Hematopoietic multipotent progenitor cell treated with erythropoietin and hydrocortisone succinate and interleukin-3 and kit ligand, for 4 days (in vitro differentiated cells): ENCODE measurements around the gene C13orf46.

Experiments
- DNase-seq: peaks from one replicate; pipeline ENCODE4 v3.0.0-alpha.2; 2015

C13orf46 gene

DNA sequence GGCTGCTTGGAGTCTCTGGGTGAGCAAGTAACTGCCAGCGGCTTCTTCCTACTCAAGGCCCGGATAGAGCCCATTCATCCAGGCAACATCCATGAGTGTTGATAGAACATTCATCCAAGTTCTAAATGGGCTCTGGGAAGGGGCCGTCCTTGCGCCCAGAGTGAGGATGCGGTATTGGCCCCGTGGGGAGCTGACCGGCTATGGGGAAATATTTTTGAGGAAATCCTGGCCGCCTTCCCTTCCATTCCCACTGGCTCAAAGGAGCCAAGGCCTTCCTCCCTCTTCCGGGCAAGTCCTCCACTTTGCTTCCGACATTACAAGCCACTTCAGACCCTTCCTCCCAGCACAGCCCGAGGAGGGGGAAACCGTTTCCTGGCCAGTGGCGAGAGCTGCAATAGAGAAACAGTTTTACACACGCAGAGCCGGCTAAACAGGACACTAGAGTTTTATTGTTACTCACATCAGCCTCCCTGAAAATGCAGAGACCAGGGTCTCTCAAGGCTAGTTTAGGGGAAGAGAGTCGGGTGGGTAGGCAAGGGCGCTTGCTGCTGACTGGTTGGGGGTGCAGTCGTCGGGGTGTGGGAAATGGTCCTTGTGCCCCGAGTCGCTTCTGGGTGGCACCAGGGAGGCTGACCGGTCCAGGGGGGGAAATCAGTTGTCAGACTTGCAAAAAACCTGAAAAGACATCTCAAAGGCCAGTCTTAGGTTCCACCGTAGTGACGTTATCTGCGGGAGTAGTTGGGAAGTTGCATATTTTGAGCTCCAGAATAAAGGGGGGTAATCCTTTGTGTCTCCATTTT is 37.5 kb downstream of the C13orf46 start:
- DNase-seq: no peak

DNA sequence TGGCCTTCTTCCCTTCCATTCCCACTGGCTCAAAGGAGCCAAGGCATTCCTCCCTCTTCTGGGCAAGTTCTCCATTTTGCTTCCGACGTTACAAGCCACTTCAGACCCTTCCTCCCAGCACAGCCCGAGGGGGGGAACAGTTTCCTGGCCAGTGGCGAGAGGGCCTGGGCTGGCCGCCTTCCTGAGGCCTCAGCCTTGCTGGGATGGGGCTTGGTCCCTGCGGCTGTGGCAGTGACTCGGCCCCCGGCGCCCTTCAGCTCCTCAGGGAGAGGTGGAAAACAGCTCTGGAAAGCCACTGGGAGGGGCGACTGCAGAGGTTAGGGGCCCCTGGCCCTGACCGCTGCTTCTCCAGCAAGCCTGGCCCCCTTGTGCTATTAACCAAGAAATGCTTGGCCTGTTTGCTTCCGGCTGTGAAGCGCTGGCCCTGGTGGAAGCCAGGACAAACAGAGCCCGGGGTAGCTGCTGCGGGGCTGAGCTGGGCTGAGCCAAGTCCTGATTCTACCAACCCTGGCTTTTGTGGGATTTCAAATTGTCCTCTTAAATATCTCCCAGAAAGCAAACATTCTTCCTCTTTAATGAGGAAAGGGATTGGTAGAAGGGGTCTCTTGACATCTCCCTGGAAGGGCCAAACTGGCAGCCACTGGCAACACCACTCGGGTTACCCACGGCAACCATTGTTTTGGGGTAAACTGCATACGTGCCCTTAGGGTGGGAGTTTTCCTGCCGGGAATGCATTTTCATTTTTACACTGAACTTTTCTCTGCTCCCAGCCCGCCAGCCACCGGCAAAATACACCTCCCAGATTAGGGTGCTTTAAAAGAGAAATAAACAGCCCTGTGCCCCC is 38.7 kb downstream of the C13orf46 start:
- DNase-seq: no peak

DNA sequence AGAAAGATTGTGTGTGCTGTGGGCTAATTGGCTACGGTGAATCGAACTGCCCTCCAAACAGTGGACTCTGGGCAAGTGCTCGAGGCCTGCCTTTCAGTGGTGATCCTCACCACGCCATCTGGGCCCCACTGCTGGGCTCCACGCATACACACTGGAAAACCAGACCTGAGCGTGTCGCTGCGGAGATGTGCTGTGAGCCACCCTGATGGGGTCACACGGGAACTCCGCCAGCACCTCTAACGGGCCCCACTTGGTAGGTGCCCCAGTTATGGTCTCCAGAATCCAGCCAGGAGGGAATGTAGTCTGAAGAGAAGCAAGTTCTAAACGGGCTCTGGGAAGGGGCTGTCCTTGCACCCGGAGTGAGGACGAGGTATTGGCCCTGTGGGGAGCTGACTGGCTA is 39.3 kb downstream of the C13orf46 start:
- DNase-seq: no peak

DNA sequence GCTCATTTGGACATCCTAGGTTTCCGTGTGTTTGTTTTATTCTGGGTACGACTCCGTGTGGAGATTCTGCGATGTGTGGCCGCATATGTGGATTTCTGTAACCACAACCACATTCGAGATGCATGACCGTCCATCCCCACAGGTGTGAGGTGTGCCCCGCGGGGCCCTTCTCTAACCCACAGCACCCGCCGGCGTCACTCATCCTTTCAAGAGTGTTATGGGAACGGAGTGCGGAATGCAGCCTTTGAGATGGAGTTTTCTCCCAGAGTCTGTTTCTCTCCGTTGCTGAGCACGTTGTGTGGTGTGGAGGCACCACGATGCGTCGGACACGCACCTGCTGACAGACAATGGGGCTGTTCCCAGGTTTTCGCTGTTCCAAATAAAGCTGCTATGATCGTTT is 40.0 kb downstream of the C13orf46 start:
- DNase-seq: no peak

DNA sequence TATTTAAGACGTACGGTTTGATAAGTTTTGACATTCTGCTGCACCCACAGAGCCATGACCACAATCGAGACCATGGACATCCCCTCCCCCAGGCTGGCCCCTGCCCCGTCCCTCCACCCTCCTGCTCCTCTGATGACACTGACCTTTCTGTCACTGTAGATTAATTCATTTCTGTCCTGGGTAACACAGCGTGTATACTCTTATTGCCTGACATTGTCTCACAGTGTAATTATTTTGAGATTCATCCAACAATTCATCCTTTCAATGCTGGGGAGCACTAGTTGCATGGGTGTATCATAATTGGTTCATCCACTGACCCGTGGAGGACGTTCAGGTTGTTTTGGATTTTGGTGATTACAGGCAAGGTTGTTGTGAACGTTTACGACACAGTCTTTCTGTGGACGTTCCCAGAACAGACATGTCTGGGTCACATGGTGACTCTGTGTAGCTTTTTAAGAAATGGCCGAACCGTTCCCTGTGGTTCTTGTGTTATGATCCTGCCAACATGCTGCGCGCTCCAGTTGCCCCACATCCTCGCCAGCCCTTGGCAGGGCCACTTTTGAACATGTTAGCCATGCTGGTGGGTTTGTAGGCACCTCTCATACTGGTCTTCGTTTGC is 41.9 kb downstream of the C13orf46 start:
- DNase-seq: no peak

DNA sequence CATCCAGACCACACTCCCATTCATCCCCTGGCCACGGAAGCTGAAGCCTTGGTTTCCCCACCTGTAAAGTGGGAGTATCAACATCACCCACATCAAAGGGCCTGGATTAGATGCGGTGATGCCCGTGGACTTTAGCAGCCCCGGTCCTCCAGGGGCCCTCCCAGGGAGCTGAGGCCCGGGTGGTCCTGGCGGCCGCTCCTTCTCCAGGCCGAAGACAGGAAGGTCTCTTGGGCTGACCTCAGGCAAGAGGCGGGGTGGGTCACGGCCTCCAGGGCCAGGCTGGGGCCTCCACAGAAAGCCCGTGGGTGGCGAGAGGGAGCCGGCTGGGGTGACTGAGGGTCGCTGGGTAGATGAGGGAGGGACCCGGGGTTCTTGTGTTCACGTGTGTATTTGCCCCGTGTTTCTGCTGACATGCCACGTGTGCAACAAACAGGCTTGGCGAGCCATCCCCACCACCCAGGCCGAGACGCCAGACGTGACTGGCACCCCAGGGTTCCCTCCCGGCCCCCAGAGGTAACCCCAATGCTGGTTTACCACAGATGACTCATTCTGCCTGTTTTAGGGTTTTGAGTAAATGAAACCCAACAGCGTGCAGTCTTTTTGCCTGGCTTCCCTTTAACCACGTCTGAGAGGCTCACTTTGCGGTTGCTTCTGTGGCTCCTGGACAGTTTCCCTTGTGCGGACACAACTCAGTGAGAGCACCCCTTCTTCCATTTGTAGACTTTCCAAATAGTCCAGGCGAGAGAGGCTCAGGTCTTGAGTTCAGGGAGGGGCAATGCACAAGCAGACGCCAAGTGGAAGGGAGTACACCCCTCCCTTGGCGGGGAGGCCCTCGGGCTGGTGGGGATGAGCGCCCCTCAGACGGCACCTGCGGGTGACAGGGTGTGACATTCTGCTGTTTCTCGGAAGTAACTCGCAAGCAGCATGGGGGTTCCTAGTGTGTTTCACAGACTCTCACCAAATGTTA is 42.9 kb downstream of the C13orf46 start:
- peak; percentile 50 for DNase-seq

DNA sequence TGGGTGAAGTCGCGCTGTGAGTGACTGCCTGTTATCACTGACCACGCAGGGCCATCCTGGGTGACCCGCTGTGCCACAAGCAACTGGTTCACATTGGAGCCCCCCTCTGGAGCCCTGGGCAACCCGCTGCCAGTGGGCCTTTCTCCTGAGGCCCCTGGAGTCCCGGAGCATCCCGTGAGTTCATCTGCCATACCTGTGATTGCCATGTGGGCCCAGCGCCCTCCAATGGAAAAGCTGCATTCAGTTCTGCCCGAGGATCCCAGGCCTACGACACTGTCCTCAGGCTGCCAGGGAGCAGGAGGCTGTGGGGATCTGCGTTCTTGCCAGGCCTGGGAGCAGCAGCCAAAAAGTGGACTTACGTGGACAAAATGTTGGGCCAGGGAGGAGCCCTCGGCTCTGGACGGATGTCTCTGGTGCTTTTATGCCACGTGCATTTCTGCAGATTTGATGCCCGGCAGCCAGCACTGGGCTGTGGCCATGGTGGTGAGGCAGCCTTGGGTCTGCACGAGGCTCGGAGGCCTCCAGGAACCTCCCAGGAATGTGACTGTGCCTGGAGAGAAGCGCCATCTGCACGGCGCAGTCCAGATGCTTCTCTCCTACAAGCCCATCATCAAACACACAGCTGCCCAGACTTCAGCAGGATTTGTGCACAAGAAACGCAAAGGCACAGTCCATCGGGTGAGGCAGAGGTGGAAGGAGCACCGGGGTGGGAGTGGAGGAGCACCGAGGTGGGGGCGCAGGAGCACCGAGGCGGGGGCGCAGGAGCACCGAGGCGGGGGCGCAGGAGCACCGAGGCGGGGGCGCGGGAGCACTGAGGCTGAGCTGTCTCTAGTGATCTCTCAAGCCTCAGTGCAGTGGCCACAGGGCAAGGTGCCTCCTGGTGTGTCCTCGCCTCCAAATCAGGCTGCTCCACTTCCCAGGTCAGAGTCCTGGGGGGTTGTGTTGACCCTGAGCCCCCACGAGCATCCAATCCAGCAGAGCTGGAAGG is 44.0 kb downstream of the C13orf46 start:
- no peak for DNase-seq

DNA sequence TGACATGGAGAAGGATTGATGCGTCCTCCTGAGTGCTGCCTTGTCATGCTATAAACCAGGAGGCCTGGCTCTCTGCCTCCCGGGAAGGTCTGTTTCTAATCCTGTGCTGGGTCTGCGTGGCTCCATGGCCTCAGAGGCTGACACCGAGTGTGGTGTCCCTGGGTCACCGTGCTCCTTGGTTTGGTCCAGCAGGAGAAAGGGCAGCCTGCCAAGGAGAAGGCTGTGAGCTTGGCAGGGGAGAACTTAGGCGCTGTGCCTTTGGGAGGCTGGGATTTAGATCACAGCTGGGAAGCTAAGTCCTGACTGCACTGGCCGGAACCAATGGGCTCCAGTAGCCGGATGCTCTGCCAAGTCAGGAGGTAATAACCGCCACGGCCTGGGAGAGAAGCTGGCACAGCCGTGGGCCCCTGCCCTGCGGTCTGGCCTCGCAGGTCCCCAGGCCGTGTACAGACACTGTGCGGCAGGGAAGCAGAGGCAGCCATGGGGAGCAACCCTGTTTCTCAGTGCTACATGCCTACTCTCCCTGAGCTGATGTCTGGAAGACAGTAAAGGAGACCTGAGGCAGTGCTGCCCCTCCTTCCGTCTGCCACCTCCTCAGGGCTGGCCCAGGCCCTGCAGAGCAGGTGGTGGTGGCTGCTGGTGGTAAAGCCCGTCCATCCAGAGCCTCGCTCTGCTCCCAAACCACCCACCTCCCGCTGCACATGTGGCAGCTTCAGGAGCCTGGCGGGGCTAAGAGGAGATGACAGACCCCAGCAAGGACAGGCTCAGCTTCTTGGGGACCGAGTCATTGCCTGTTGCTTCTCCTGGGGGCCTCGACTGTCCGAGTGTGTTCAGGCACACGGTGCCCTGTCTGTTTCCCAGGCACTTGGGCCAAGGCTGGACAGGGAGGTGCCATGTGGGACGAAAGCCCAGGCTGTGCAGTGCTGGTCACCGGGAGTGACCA is 44.9 kb downstream of the C13orf46 start:
- DNase-seq: no peak

DNA sequence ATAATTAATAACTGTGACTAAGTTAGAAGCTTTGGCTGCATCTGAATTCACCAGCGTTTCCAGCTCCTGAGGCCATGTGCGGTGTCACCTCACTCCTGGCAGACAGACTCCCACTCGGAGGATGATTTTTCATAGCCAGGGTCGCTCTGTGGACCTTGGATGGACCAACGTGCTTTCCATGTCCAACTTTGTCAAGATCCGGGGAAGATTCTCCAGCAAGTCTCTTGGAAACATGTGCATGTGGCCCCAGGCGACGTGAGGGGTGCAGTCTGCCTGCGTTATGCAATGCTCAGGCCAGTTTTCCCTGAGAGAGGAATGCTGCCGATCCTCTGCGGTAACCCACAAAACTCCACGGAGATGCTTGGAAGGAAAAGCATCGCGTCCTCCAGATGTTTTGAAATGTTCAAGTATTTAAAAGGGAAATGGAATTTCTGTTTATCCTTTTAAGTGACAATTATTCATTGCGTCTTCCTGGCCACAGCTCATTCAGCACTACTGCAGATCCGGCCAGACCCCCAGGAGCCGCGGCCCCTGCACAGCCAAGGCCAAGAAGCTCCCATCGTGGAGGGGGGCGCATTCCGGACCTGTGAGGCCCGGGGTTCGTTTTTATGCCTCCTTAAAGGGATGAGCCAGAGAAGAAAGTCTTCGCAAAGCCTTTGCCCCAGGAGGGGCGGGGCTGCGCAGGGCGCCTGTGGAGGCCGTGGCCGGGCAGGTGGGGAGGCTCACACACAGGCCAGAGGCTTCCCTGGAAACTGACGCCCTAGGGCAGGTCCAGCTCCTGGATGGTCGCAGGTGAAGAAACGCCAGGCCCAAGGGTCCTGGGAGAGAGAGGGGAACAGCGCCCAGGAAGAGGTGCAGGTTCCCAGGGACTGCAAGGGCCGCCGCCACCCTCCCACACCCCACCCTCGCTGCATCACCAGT is 46.0 kb downstream of the C13orf46 start:
- DNase-seq: no peak

DNA sequence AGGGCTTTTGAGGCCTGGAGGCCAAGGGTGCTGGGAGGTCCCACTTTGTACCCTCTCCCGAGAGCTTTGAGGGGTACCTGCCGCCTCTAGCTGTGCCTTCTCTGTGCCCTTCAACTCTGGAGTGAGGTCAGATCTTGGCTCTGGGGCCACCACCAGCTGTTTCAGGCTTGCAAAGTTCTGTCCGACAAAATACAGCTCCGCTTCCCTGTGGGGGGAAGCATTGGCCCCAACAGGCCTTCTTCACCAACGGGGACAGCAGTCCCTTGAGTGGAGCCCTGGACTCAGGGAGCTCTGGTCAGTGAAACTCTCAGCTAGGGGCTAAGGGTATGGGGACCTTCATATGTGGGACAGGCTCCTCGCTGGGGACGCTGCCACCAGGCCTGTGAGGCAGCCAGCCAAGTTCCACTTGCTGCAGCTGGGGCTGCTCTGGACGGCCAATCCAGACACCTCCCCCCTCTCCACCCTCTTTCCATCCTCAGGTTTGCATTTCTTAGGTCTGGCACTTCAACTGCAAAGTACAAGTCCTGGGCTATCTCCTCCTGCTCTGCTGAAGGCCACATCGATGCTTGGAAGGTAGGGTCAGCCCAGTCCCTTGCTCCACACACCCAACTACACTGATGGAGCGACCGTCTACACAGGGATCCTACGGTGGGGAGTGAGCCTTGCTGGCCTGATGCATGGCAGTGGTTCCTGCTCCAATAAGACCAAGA is 46.8 kb downstream of the C13orf46 start:
- no peak for DNase-seq

DNA sequence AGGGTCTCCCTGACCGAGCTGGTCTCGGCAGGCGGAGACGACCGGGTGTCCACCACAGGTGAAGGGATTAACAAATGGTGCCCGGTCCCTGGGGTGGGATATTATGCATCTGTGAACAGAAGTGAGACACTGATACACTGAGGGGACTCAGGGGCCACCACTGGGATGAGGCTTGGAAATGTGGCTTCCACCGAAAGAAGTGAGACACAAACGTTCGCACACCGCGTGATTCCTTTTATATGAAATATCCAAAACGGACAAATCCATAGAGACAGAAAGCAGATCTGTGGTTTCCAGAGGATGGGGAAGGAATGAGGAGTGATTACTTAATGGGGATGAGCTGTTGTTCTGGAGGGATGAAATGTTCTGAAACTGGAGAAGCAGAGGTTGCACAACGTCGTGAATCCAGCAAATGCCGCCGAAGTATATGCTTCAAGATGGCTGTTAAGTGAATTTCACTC is 47.5 kb downstream of the C13orf46 start:
- no peak for DNase-seq

DNA sequence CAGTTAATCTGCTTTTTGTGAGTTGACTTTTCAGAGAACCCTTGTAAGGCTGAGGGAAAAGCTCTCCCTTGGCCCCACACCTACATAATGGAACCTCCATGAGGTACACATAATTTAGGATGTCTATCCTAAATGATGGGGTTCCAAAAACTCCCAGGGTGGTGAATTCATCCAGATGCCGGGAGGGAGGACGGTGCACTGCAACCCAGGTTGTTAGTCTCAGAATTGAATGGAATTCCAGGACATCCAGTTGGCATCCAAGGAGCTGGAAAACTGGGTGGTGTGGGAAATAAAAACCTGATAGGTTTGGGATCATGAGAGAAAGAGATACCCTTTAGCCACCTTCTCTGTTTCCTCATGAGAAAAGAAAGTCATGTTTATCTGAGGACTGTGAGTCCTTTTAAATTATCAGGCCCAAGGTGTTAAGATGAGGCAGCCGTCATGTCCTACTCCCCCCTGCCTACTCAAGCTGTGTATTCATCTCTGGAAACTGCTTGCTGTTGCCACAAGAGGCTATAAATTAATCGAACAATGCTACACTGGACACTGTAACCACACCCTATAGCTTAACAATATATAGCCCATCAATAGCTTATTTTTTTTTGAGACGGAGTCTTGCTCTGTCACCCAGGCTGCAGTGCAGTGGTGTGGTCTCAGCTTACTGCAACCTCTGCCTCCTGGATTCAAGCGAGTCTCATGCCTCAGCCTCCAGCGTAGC is 49.5 kb downstream of the C13orf46 start:
- no peak for DNase-seq

DNA sequence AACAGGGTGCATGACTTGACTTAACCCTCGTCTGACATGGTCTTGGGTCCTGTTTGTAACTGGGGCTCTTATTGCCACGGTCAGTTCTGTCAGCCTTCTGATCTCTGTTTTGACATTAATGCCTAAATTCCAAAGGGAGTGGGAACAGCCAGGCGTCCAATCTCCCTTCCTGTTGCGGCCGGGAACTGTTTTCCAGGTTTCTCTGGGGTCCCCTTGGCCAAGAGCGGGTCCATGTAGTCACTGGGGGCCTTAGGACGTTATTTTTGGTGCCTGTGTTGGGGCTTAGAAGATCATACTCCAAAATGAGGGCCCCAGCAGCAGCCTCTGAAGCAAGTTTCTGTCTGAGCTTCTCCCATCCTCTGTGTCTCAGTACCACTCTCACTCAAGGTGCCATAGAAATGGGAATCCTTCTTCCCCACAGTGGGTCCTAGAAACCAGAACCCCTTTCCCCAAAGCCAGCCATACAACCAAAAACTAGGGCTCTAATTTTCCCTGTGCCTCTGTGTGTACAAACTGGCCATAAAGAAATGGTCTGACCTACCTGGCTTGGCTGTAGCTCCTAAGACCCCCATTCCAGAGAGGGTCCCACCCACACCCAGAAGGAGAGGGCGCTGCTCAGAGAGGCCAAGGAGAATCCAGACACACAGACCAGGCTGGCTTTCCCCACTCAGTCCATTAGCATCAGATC is 50.4 kb downstream of the C13orf46 start:
- DNase-seq: no peak

DNA sequence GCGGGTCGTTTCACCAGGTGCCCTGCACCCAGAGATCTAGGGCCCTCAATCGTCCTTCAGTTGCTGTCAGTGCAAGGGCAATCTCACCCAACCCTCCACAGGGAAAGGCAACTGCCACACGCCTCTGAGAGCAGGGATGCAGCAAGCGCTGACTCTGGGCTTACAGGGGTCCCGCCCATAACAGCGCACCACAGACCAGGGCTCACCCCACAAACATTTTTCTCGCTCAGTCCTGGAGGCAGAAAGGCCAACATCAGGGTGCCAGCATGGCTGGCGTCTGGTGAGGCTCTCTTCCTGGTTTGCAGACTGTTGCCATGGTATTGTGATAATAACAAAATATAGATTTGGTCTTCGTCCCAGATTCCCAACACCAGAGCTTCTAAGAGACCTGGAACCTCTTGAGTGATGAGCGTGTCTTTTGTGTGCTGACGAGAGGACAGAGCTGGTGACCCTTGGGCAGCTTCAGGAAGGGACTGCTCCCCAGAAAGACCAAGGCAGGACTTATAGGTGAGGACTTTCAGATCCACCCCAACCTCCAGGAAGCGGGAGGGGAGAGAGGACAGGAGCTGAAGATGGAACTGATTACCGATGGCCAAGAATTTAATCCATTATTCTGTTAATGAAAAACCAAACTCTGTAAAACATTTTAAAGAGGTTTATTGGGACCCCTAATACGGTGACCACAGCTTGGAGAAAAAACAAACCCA is 51.3 kb downstream of the C13orf46 start:
- DNase-seq: no peak

DNA sequence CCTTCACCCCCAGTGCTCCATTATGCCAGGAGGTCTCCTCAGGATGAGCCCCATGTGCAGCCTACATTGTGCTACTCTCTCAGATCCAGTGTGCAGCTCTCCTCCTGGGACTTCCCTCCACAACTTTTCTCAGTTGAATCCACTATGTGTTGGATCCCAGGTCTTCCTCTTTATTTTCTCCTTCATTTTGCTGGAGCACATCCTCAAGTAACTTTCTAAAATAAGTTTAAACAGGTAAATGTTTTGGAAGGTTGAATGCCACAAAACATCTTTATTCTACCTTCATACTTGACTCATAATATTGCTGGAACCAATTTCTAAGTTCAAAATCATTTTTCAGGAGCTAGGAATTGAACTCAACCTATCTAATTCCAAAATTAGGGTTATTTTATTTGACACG is 52.1 kb downstream of the C13orf46 start:
- no peak for DNase-seq

DNA sequence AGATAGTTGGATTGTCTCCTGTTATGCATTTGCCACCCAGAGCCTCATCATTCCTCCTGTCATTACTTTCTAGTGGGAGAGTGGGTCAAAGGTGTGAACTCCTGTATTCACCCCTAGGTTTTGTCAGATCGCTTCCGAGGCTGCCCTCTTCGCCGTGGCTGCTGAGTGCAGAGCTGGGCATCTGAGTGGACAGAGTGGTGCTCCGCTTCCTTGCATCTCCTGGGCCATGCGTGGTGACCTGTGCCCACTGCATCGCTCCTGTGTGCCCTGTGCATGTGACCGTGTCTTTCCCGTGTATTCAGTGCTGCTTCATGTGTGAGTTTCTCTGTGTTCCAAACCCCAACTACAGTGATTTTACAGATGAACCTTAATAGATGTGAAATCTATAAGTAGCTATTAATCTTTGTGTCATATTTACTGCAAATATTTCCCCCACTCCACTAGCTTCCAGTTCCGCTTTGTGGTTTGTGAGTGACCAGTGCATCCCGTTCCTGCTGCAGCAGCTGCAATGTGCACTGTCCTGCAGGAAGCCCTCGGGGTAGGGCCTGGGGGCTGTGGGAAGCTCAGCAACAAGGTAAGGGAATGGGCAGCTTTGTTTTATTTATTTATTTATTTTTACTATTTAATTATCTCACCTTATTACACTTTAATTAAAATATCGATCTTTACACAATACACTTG is 53.1 kb downstream of the C13orf46 start:
- DNase-seq: no peak
